Measurements from ENCODE around the gene USP22. TPM values are rescaled to one million over a fixed set of nuclear protein-coding genes. Genes with fewer than 3 reads are reported as not detected.

The USP22 gene
- total and polyA plus RNA-seq, 2 of the 8 experiments (the other 6 are each of a cell fraction or from before 2014, with no cell fraction given) = 221 to 316 TPM

DNA sequence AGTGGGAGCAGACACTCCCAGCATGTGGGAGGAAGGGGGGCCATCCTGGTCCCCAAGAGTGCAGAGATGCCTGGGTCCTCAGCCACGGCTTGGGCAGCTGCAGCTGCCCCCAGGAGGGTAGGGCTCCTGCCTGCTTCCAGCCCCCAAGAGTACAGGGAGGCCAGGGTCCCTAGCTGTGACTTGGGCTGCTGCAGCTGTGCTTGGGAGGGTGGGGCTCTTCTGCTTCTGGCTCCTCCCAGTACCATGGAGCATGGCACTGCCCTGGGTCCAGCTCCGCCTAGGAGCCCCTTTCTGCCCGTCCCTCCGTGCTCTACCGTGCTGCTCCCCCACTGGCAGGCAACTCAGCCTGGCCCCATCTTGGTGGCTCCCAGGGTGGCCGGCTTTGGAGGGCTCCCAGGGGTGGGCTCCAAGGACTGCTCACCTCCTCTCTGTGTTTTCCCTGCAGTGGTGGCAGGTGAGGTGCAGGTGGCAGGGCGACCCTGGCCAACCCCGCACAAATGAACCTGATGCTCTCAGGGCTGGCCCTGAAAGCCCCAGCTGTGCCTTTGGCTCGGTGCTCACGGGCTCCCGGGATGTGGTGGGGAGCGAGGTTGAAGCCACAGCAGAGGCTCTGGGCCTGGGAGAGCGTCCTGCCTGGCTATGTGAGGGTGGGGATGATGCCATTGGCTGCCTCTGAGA is 18.5 kb upstream of the USP22 start:
- no peak overlapping the region for H2BK120ac ChIP-seq (replicated peaks; ENCODE audit: low read depth, low read length)
- no peak overlapping the region for H3K4me3 ChIP-seq (ENCODE audit: extremely low read depth in 1 of 4, insufficient read depth in 2 of 4, low read depth in 3 of 4, low read length in 4 of 4)
- no peak overlapping the region for H2BK15ac ChIP-seq (ENCODE audit: low read length)
- H3K4me2 ChIP-seq (ENCODE audit: insufficient read depth in 1 of 2, low read depth in 2 of 2, low read length in 2 of 2) = no peak overlapping the region
- CTCF ChIA-PET (ENCODE audit: partially characterized antibody) = interaction anchor here (1.1 kb wide), 1 partner anchor 24 kb away, joined by 3 read pairs; no protein-coding TSS in a partner anchor
- H3K56ac ChIP-seq (replicated peaks; ENCODE audit: insufficient read length, low read depth, low read length) = no peak overlapping the region
- H4K20me1 ChIP-seq (replicated peaks in 1 of 2; ENCODE audit: control insufficient read depth in 1 of 2, insufficient read depth in 2 of 2, low read length in 2 of 2) = no peaks in the 10 kb centered on the region
- no peaks in the 10 kb centered on the region for H3K79me2 ChIP-seq (ENCODE audit: control insufficient read depth in 1 of 2, insufficient read depth in 2 of 2, low read length in 2 of 2)
- H2BK12ac ChIP-seq (ENCODE audit: low read depth, low read length) = 0 out of 2 replicates have a peak overlapping the region, but pooled peaks have one; percentile 60
- 89% methylated on average over 13 of the region's 13 CpGs; no CpG with 5 or more reads in 1 of the 2 experiments for WGBS, 2 experiments (ENCODE audit: extremely low coverage in 1 of 2, insufficient coverage in 1 of 2, insufficient read length in 1 of 2, insufficient replicate concordance in 2 of 2, low coverage in 1 of 2, low lambda C conversion rate in 2 of 2, missing lambda C conversion rate in 1 of 2)
- POLR2A ChIA-PET (ENCODE audit: partially characterized antibody) = interaction anchor here (1.5 to 2.1 kb wide), 2 partner anchors 9 to 18 kb away, joined by 5 to 9 read pairs; no protein-coding TSS in a partner anchor
- H3K27ac ChIP-seq (ENCODE audit: low read depth, low read length) = no peak overlapping the region
- H4K91ac ChIP-seq (replicated peaks; ENCODE audit: insufficient read length, low read length) = no peak overlapping the region
- no peak overlapping the region for H3K18ac ChIP-seq (ENCODE audit: extremely low read depth, low read length)
- H2BK5ac ChIP-seq (ENCODE audit: low read depth, low read length) = peak overlapping the region; percentile 60; the same call in 1 of the 2 replicates
- no peak overlapping the region for H3K23ac ChIP-seq (ENCODE audit: insufficient read length)
- DNase-seq (ENCODE audit: low read depth in 1 of 2, low spot score in 2 of 2) = no peak
- H3K9ac ChIP-seq (replicated peaks in 1 of 4; ENCODE audit: extremely low read depth in 1 of 4, low read depth in 3 of 4, low read length in 3 of 4) = no peak overlapping the region
- no peak overlapping the region for H3K4ac ChIP-seq (replicated peaks; ENCODE audit: insufficient read length, low read depth, low read length)
- H2AFZ ChIP-seq (ENCODE audit: low read length) = no peak overlapping the region
- no peaks in the 10 kb centered on the region for H3K79me1 ChIP-seq (ENCODE audit: low read depth, low read length)
- FAIRE-seq = no peak
- H2AK5ac ChIP-seq (ENCODE audit: low read depth, low read length) = no peak overlapping the region
- H3K23me2 ChIP-seq (ENCODE audit: low read depth, low read length) = no peaks in the 10 kb centered on the region
- no peak overlapping the region for H4K5ac ChIP-seq (ENCODE audit: insufficient read length, low read depth, low read length)
- no peaks in the 10 kb centered on the region for H3K36me3 ChIP-seq (ENCODE audit: control insufficient read depth in 2 of 4, insufficient read depth in 4 of 4, low read length in 3 of 4)
- no peak for TF ChIP-seq TEAD4 (IDR thresholded peaks at IDR 0.05; ENCODE audit: low read depth, low read length)
- TF ChIP-seq JUN (IDR thresholded peaks at IDR 0.05; ENCODE audit: low read depth, low read length) = no peak
- no peak for TF ChIP-seq CBX8 (IDR thresholded peaks at IDR 0.05; ENCODE audit: borderline replicate concordance, low read depth, low read length)
- no peak for TF ChIP-seq POLR2AphosphoS5 (IDR thresholded peaks at IDR 0.05; ENCODE audit: low read depth, low read length)
- TF ChIP-seq, protein P1, sequence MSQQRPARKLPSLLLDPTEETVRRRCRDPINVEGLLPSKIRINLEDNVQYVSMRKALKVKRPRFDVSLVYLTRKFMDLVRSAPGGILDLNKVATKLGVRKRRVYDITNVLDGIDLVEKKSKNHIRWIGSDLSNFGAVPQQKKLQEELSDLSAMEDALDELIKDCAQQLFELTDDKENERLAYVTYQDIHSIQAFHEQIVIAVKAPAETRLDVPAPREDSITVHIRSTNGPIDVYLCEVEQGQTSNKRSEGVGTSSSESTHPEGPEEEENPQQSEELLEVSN (IDR thresholded peaks at IDR 0.05) = no peak
- TF ChIP-seq EGR1 (IDR thresholded peaks at IDR 0.05; ENCODE audit: borderline replicate concordance, low read depth, low read length) = no peak
- no peak for TF ChIP-seq BCL11A (IDR thresholded peaks at IDR 0.05; ENCODE audit: low read depth in 2 of 2, low read length in 2 of 2)
- TF ChIP-seq, protein P2, sequence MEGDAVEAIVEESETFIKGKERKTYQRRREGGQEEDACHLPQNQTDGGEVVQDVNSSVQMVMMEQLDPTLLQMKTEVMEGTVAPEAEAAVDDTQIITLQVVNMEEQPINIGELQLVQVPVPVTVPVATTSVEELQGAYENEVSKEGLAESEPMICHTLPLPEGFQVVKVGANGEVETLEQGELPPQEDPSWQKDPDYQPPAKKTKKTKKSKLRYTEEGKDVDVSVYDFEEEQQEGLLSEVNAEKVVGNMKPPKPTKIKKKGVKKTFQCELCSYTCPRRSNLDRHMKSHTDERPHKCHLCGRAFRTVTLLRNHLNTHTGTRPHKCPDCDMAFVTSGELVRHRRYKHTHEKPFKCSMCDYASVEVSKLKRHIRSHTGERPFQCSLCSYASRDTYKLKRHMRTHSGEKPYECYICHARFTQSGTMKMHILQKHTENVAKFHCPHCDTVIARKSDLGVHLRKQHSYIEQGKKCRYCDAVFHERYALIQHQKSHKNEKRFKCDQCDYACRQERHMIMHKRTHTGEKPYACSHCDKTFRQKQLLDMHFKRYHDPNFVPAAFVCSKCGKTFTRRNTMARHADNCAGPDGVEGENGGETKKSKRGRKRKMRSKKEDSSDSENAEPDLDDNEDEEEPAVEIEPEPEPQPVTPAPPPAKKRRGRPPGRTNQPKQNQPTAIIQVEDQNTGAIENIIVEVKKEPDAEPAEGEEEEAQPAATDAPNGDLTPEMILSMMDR (IDR thresholded peaks at IDR 0.05; ENCODE audit: control extremely low read depth in 1 of 3, insufficient read depth in 1 of 3, low read depth in 1 of 3, low read length in 3 of 3) = no peak
- TF ChIP-seq YY1 (IDR thresholded peaks at IDR 0.05; ENCODE audit: low read depth, low read length) = no peak
- no peak for TF ChIP-seq JUND (IDR thresholded peaks at IDR 0.05; ENCODE audit: low read length)
- no peaks in the 10 kb centered on the region for H3K27me3 ChIP-seq (replicated peaks in 1 of 4; ENCODE audit: control insufficient read depth in 3 of 4, extremely low read depth in 1 of 4, insufficient read depth in 3 of 4, low read length in 3 of 4)
- no peak overlapping the region for H2BK20ac ChIP-seq (ENCODE audit: low read length)
- no peak overlapping the region for H4K8ac ChIP-seq (ENCODE audit: extremely low read depth, insufficient read depth, low read length)
- H3K14ac ChIP-seq (ENCODE audit: insufficient read length) = no peak overlapping the region
- H3K4me1 ChIP-seq (replicated peaks in 1 of 4; ENCODE audit: control insufficient read depth in 3 of 4, insufficient read depth in 4 of 4, low read length in 3 of 4) = no peaks in the 10 kb centered on the region; a peak in 2 of 7 replicates
- H3K9me3 ChIP-seq (ENCODE audit: insufficient read depth in 2 of 2, low read depth in 1 of 2, low read length in 1 of 2) = no peaks in the 10 kb centered on the region

All from H1 (cell line).